ENCODE results near the gene ANKFY1. TPM values are rescaled to one million over a fixed set of nuclear protein-coding genes. Genes with fewer than 3 reads are reported as not detected.

ANKFY1 gene
- total RNA-seq, 1 experiment from 2014 or later: 38.9 TPM

GRCh38 chr17:4215882-4216570, 47.8 kb downstream of the ANKFY1 start:
- peaks cover 19% of the 10 kb centered on the region for H3K79me2 ChIP-seq (ENCODE audit: insufficient read depth, low read length)
- POLR2A ChIA-PET: no interaction called here
- no peak overlapping the region for H3K9ac ChIP-seq (ENCODE audit: low read length)
- CTCF ChIA-PET: interaction anchor here (0.7 to 3.3 kb wide), 21 partner anchors 9 to 479 kb away, joined by 3 to 43 read pairs (median 5); no protein-coding TSS in a partner anchor
- no peak for TF ChIP-seq RAD21 (IDR thresholded peaks at IDR 0.05; ENCODE audit: low read depth)
- intact Hi-C loops (cut with micrococcal nuclease): loop anchor here (1.0 to 2.0 kb wide), 4 partner anchors 32 to 197 kb away; no protein-coding TSS in a partner anchor
- H3K4me3 ChIP-seq (replicated peaks in 1 of 2; ENCODE audit: low read depth in 1 of 2, low read length in 2 of 2): no peak overlapping the region
- no peak for ATAC-seq
- peaks cover 3% of the 10 kb centered on the region; the same call in 1 of the 2 replicates for H4K20me1 ChIP-seq (ENCODE audit: insufficient read depth)
- H3K9me3 ChIP-seq (ENCODE audit: control insufficient read depth in 1 of 2, insufficient read depth in 1 of 2, low read depth in 1 of 2, low read length in 2 of 2): no peaks in the 10 kb centered on the region
- no peak overlapping the region for H2AFZ ChIP-seq (ENCODE audit: low read depth, low read length, poor library complexity, severe bottlenecking)
- no peaks in the 10 kb centered on the region for H3K36me3 ChIP-seq (ENCODE audit: control insufficient read depth in 1 of 2, insufficient read depth in 2 of 2, low read length in 2 of 2)
- RAD21 ChIA-PET (ENCODE audit: low non-redundant PET in 1 of 2, low total read pairs in 2 of 2, uncharacterized antibody in 2 of 2, unreplicated experiment in 2 of 2): interaction anchor here (0.6 to 2.0 kb wide), 4 partner anchors 88 to 201 kb away, joined by 3 to 13 read pairs (median 4); no protein-coding TSS in a partner anchor
- no peak for DNase-seq (ENCODE audit: low read depth, low spot score)
- H3K27ac ChIP-seq (ENCODE audit: low read depth, low read length): no peak overlapping the region
- no peaks in the 10 kb centered on the region for H3K4me1 ChIP-seq (ENCODE audit: control insufficient read depth in 1 of 2, insufficient read depth in 2 of 2, low read length in 2 of 2)
- BruUV-seq (replicated peaks): no TSS peak
- no peak overlapping the region for H3K4me2 ChIP-seq (ENCODE audit: low read length)
- H3K9me2 ChIP-seq (ENCODE audit: insufficient read depth): no peaks in the 10 kb centered on the region
- H3K27me3 ChIP-seq (ENCODE audit: insufficient read depth, low read length): no peaks in the 10 kb centered on the region

- Histone ChIP-seq H3K4me1 (ENCODE audit: control insufficient read depth in 1 of 2, insufficient read depth in 2 of 2, low read length in 2 of 2) (no peaks in the 10 kb centered on the region), H3K9me3 (ENCODE audit: control insufficient read depth in 1 of 2, insufficient read depth in 1 of 2, low read depth in 1 of 2, low read length in 2 of 2) (no peaks in the 10 kb centered on the region), H3K4me2 (ENCODE audit: low read length) (no peak overlapping the region), H3K27ac (ENCODE audit: low read depth, low read length) (no peak overlapping the region), H3K9ac (ENCODE audit: low read length) (no peak overlapping the region), H3K36me3 (ENCODE audit: control insufficient read depth in 1 of 2, insufficient read depth in 2 of 2, low read length in 2 of 2) (peaks cover 0 to 4% of the 10 kb centered on the region in 2 experiments; a peak in 2 of 4 replicates), H4K20me1 (ENCODE audit: insufficient read depth) (peaks cover 3% of the 10 kb centered on the region; the same call in 1 of the 2 replicates), H3K9me2 (ENCODE audit: insufficient read depth) (no peaks in the 10 kb centered on the region), H2AFZ (ENCODE audit: low read depth, low read length, poor library complexity, severe bottlenecking) (no peak overlapping the region), H3K79me2 (ENCODE audit: insufficient read depth, low read length) (peaks cover 19% of the 10 kb centered on the region), H3K4me3 (replicated peaks in 1 of 2; ENCODE audit: low read depth in 1 of 2, low read length in 2 of 2) (no peak overlapping the region), H3K27me3 (ENCODE audit: insufficient read depth, low read length) (no peaks in the 10 kb centered on the region)
- ATAC-seq (no peak), DNase-seq (ENCODE audit: low read depth, low spot score) (no peak)
- intact Hi-C loops (cut with micrococcal nuclease): loop anchor here (2.0 kb wide), 1 partner anchor 91 kb away; no protein-coding TSS in a partner anchor
- BruUV-seq (replicated peaks): no TSS peak
- POLR2A ChIA-PET: no interaction called here
- RAD21 ChIA-PET (ENCODE audit: low non-redundant PET in 1 of 2, low total read pairs in 2 of 2, uncharacterized antibody in 2 of 2, unreplicated experiment in 2 of 2): no interaction called here
- CTCF ChIA-PET: interaction anchor here (3.3 kb wide), 1 partner anchor 14 kb away, joined by 29 read pairs; no protein-coding TSS in a partner anchor
- no peak for TF ChIP-seq SRF (IDR thresholded peaks at IDR 0.05; ENCODE audit: low read depth)
- TF ChIP-seq, protein P1, sequence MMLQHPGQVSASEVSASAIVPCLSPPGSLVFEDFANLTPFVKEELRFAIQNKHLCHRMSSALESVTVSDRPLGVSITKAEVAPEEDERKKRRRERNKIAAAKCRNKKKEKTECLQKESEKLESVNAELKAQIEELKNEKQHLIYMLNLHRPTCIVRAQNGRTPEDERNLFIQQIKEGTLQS (IDR thresholded peaks at IDR 0.05): no peak
- no peak for TF ChIP-seq CBX3 (IDR thresholded peaks at IDR 0.05; ENCODE audit: low read depth)
- TF ChIP-seq POLR2AphosphoS5 (IDR thresholded peaks at IDR 0.05; ENCODE audit: low read depth, low read length): no peak
Observed at GRCh38 chr17:4214157-4214556, 49.6 kb downstream of the ANKFY1 start.

All from HCT116 (cell line).